ENCODE results near the gene LPP. TPM values are rescaled to one million over a fixed set of nuclear protein-coding genes. Genes with fewer than 3 reads are reported as not detected.

LPP gene
- total RNA-seq, 1 donor from 2014 or later, result 222 TPM

GRCh38 chr3:188367678-188368077, 213.7 kb downstream of the LPP start:
- Mint-ChIP-seq H3K27ac (ENCODE audit: unreplicated experiment) (no peak overlapping the region), H3K36me3 (ENCODE audit: low read depth, unreplicated experiment) (peaks cover 7% of the 10 kb centered on the region), H3K9me3 (ENCODE audit: unreplicated experiment) (no peaks in the 10 kb centered on the region), H3K4me1 (ENCODE audit: low read depth, unreplicated experiment) (peaks cover 23% of the 10 kb centered on the region), H3K4me3 (ENCODE audit: unreplicated experiment) (no peak overlapping the region), H3K27me3 (ENCODE audit: low read depth, unreplicated experiment) (no peaks in the 10 kb centered on the region)
- Histone ChIP-seq H2AFZ (ENCODE audit: low read depth, low read length) (no peak overlapping the region), H4K20me1 (ENCODE audit: insufficient read depth, low read length) (peaks cover 71% of the 10 kb centered on the region), H3K79me2 (ENCODE audit: insufficient read depth, low read length) (peaks cover 92% of the 10 kb centered on the region), H3K27me3 (ENCODE audit: insufficient read depth, low read length) (no peaks in the 10 kb centered on the region), H3K4me3 (ENCODE audit: insufficient read depth, low read depth, low read length) (no peak overlapping the region), H3K27ac (ENCODE audit: low read depth, low read length) (no peak overlapping the region), H3K36me3 (ENCODE audit: insufficient read depth, low read length) (peaks cover 4% of the 10 kb centered on the region), H3K9me3 (ENCODE audit: insufficient read depth, low read depth, low read length) (no peaks in the 10 kb centered on the region), H3K9ac (ENCODE audit: low read length) (no peak overlapping the region), H3K4me1 (ENCODE audit: insufficient read depth, low read length) (peaks cover 11% of the 10 kb centered on the region), H3K4me2 (ENCODE audit: low read length) (no peak overlapping the region)
- no peak for TF ChIP-seq CTCF (IDR thresholded peaks at IDR 0.05; ENCODE audit: insufficient read depth, low read depth, low read length)
- no peak for TF ChIP-seq EZH2 (IDR thresholded peaks at IDR 0.05; ENCODE audit: insufficient read depth, low read length)
- DNase-seq (ENCODE audit: low read depth) (no peak), FAIRE-seq (no peak)

GRCh38 chr3:188369526-188369925, 215.6 kb downstream of the LPP start:
- no peak overlapping the region for H3K27ac ChIP-seq (ENCODE audit: low read depth, low read length)
- H3K27me3 ChIP-seq (ENCODE audit: insufficient read depth, low read length), result no peaks in the 10 kb centered on the region
- no peaks in the 10 kb centered on the region for H3K36me3 ChIP-seq (ENCODE audit: insufficient read depth, low read length)
- peaks cover 76% of the 10 kb centered on the region for H3K79me2 ChIP-seq (ENCODE audit: insufficient read depth, low read length)
- Mint-ChIP-seq H3K27ac (ENCODE audit: unreplicated experiment) (no peak overlapping the region), H3K4me1 (ENCODE audit: low read depth, unreplicated experiment) (peaks cover 14% of the 10 kb centered on the region), H3K4me3 (ENCODE audit: unreplicated experiment) (no peak overlapping the region), H3K27me3 (ENCODE audit: low read depth, unreplicated experiment) (no peaks in the 10 kb centered on the region), H3K36me3 (ENCODE audit: low read depth, unreplicated experiment) (peaks cover 7% of the 10 kb centered on the region), H3K9me3 (ENCODE audit: unreplicated experiment) (peaks cover 2% of the 10 kb centered on the region)
- no peak overlapping the region for H2AFZ ChIP-seq (ENCODE audit: low read depth, low read length)
- H3K4me3 ChIP-seq (ENCODE audit: insufficient read depth, low read depth, low read length), result no peak overlapping the region
- FAIRE-seq, result no peak
- no peaks in the 10 kb centered on the region for H3K9me3 ChIP-seq (ENCODE audit: insufficient read depth, low read depth, low read length)
- peaks cover 10% of the 10 kb centered on the region for H3K4me1 ChIP-seq (ENCODE audit: insufficient read depth, low read length)
- no peak overlapping the region for H3K4me2 ChIP-seq (ENCODE audit: low read length)
- no peak for DNase-seq (ENCODE audit: low read depth)
- TF ChIP-seq EZH2 (IDR thresholded peaks at IDR 0.05; ENCODE audit: insufficient read depth, low read length), result no peak
- peaks cover 59% of the 10 kb centered on the region for H4K20me1 ChIP-seq (ENCODE audit: insufficient read depth, low read length)
- no peak overlapping the region for H3K9ac ChIP-seq (ENCODE audit: low read length)

- no peaks in the 10 kb centered on the region for H3K36me3 ChIP-seq (ENCODE audit: insufficient read depth, low read length)
- no peaks in the 10 kb centered on the region for H3K27me3 ChIP-seq (ENCODE audit: insufficient read depth, low read length)
- Mint-ChIP-seq H3K9me3 (ENCODE audit: unreplicated experiment) (peaks cover 2% of the 10 kb centered on the region), H3K27me3 (ENCODE audit: low read depth, unreplicated experiment) (no peaks in the 10 kb centered on the region), H3K36me3 (ENCODE audit: low read depth, unreplicated experiment) (peaks cover 7% of the 10 kb centered on the region), H3K4me1 (ENCODE audit: low read depth, unreplicated experiment) (peaks cover 11% of the 10 kb centered on the region), H3K27ac (ENCODE audit: unreplicated experiment) (no peak overlapping the region), H3K4me3 (ENCODE audit: unreplicated experiment) (no peak overlapping the region)
- DNase-seq (ENCODE audit: low read depth) (no peak), FAIRE-seq (no peak)
- H3K4me3 ChIP-seq (ENCODE audit: insufficient read depth, low read depth, low read length), result no peak overlapping the region
- peaks cover 10% of the 10 kb centered on the region for H3K4me1 ChIP-seq (ENCODE audit: insufficient read depth, low read length)
- no peak overlapping the region for H3K9ac ChIP-seq (ENCODE audit: low read length)
- H3K9me3 ChIP-seq (ENCODE audit: insufficient read depth, low read depth, low read length), result no peaks in the 10 kb centered on the region
- H4K20me1 ChIP-seq (ENCODE audit: insufficient read depth, low read length), result peaks cover 57% of the 10 kb centered on the region
- H3K27ac ChIP-seq (ENCODE audit: low read depth, low read length), result no peak overlapping the region
- H3K79me2 ChIP-seq (ENCODE audit: insufficient read depth, low read length), result peaks cover 71% of the 10 kb centered on the region
- H3K4me2 ChIP-seq (ENCODE audit: low read length), result no peak overlapping the region
- no peak overlapping the region for H2AFZ ChIP-seq (ENCODE audit: low read depth, low read length)
- TF ChIP-seq CTCF (IDR thresholded peaks at IDR 0.05; ENCODE audit: insufficient read depth, low read depth, low read length) (no peak), EZH2 (IDR thresholded peaks at IDR 0.05; ENCODE audit: insufficient read depth, low read length) (no peak)
Measured at GRCh38 chr3:188370081-188370830, 216.3 kb downstream of the LPP start.
